ENCODE measurements around the gene NHLRC4. TPM values are rescaled to one million over a fixed set of nuclear protein-coding genes. Genes with fewer than 3 reads are reported as not detected.

Gene NHLRC4
- total RNA-seq, 1 donor from 2014 or later, result 0.46 TPM

GRCh38 chr16:589658-590187, 22.9 kb downstream of the NHLRC4 start, which contains the start of gene RAB40C:
Gene RAB40C (plus strand): TSS chr16:590066. CDS start chr16:590292, 226 bp downstream.
- no peak for TF ChIP-seq CTCF (IDR thresholded peaks at IDR 0.05; ENCODE audit: insufficient read depth, low read length, poor library complexity, severe bottlenecking)
- peak within 1 kb of the TSS; percentile 82 for H3K4me3 ChIP-seq (ENCODE audit: low read depth, low read length)
- H3K27me3 ChIP-seq (ENCODE audit: control insufficient read depth, insufficient read depth, low read length), result peaks cover 6% of the 10 kb centered on the region
- peak; percentile 78 for DNase-seq (ENCODE audit: low read depth)
- H3K36me3 ChIP-seq (ENCODE audit: control insufficient read depth, insufficient read depth, low read length), result no peaks in the 10 kb centered on the region

GRCh38 chr16:590188-590814, 23.5 kb downstream of the NHLRC4 start:
- H3K36me3 ChIP-seq (ENCODE audit: control insufficient read depth, insufficient read depth, low read length), result no peaks in the 10 kb centered on the region
- H3K4me3 ChIP-seq (ENCODE audit: low read depth, low read length), result peak overlapping the region; percentile 81
- no peak for DNase-seq (ENCODE audit: low read depth)
- H3K27me3 ChIP-seq (ENCODE audit: control insufficient read depth, insufficient read depth, low read length), result peaks cover 5% of the 10 kb centered on the region
- no peak for TF ChIP-seq CTCF (IDR thresholded peaks at IDR 0.05; ENCODE audit: insufficient read depth, low read length, poor library complexity, severe bottlenecking)

- no peaks in the 10 kb centered on the region for H3K36me3 ChIP-seq (ENCODE audit: control insufficient read depth, insufficient read depth, low read length)
- TF ChIP-seq CTCF (IDR thresholded peaks at IDR 0.05; ENCODE audit: insufficient read depth, low read length, poor library complexity, severe bottlenecking), result no peak
- H3K4me3 ChIP-seq (ENCODE audit: low read depth, low read length), result peak overlapping the region; percentile 81
- no peak for DNase-seq (ENCODE audit: low read depth)
- H3K27me3 ChIP-seq (ENCODE audit: control insufficient read depth, insufficient read depth, low read length), result no peaks in the 10 kb centered on the region
Measured at GRCh38 chr16:590815-591200, 24.0 kb downstream of the NHLRC4 start.

- Histone ChIP-seq H3K4me3 (ENCODE audit: low read depth, low read length) (no peak overlapping the region), H3K27me3 (ENCODE audit: control insufficient read depth, insufficient read depth, low read length) (no peaks in the 10 kb centered on the region), H3K36me3 (ENCODE audit: control insufficient read depth, insufficient read depth, low read length) (no peaks in the 10 kb centered on the region)
- TF ChIP-seq CTCF (IDR thresholded peaks at IDR 0.05; ENCODE audit: insufficient read depth, low read length, poor library complexity, severe bottlenecking), result no peak
- no peak for DNase-seq (ENCODE audit: low read depth)
Measured at GRCh38 chr16:591231-591630, 24.4 kb downstream of the NHLRC4 start.

DNA sequence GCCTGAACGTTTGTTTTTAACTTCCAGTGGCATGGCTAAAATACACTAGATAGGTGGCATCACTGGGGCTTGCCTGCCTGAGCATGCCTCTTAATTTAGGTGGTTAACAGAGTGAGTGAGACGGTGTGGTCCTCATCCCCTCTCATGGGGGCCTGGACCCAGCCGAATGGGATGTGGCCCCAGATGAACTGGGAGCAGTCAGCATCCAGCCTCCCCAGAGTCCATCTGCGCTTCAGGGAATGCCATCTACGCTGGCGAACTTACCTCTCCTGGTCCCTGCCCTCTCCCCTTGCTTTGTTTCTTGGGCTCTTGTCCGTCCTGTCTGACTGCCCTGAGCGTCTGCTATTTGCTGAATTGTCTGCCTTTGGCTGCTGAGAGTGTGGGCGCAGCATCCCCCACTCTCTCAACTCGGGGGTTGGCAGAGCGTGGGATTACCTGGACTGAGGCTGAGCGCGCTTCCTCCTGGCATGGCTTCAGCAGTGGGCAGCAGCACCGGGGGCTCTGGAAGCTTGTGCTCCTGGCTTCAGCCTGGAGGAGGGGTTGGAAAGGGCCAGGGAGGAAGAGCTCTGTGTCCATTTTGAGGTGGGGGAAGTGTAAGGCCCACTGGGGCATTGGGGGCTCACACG, 25.2 kb downstream of the NHLRC4 start:
- no peak for DNase-seq (ENCODE audit: low read depth)
- Histone ChIP-seq H3K27me3 (ENCODE audit: control insufficient read depth, insufficient read depth, low read length) (no peaks in the 10 kb centered on the region), H3K4me3 (ENCODE audit: low read depth, low read length) (no peak overlapping the region)

More for the DNA sequence above, 25.2 kb downstream of the NHLRC4 start:
- no peak for TF ChIP-seq CTCF (IDR thresholded peaks at IDR 0.05; ENCODE audit: insufficient read depth, low read length, poor library complexity, severe bottlenecking)
- no peaks in the 10 kb centered on the region for H3K36me3 ChIP-seq (ENCODE audit: control insufficient read depth, insufficient read depth, low read length)
